NB4 (cell line): ENCODE data around the gene GALNT2.

Source experiments
- POLR2A ChIP-seq: IDR thresholded peaks from 2 replicates; pipeline ENCODE4 v1.6.1; 2011; ENCODE audit warnings: mild to moderate bottlenecking; ENCODE audit not compliant: insufficient read length; ENCODE audit errors: extremely low read depth
- TF ChIP-seq, protein P1 (sequence below): IDR thresholded peaks from one replicate; pipeline ENCODE4 v1.5.1; 2012; ENCODE audit warnings: low read depth, low read length

DNA sequence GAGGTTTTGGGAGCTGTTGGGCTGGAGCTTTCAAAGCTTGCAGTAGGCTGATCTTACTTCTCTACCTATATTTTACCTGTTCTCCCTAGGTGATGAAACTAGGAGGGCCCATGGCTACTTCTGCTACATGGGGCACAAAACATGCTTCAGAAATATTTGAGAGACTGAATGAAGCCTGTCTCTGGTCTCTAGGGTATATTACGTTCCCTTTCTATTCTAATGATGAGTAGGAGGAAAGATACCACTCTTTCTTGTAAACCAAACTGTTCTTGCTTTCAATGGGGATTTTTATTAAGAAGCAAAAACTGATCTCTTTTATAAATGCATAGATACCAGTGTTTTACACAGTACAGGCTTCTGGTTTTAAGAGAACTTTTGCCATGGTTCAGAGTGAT lies 103.1 kb downstream of the GALNT2 start:
- no peak for TF ChIP-seq POLR2A
- TF ChIP-seq, protein P1, sequence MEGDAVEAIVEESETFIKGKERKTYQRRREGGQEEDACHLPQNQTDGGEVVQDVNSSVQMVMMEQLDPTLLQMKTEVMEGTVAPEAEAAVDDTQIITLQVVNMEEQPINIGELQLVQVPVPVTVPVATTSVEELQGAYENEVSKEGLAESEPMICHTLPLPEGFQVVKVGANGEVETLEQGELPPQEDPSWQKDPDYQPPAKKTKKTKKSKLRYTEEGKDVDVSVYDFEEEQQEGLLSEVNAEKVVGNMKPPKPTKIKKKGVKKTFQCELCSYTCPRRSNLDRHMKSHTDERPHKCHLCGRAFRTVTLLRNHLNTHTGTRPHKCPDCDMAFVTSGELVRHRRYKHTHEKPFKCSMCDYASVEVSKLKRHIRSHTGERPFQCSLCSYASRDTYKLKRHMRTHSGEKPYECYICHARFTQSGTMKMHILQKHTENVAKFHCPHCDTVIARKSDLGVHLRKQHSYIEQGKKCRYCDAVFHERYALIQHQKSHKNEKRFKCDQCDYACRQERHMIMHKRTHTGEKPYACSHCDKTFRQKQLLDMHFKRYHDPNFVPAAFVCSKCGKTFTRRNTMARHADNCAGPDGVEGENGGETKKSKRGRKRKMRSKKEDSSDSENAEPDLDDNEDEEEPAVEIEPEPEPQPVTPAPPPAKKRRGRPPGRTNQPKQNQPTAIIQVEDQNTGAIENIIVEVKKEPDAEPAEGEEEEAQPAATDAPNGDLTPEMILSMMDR, result no peak
